IMR-90 (cell line): ENCODE measurements around the gene ITGA3. TPM values are rescaled to one million over a fixed set of nuclear protein-coding genes. Genes with fewer than 3 reads are reported as not detected.

ENCODE experiments used
- ATAC-seq: fragments of 200-7000 bp; cut with Tn5 transposase; 2 replicates; pipeline ENCODE4 v1.9.1; 2020; ENCODE audit warnings: low read depth, mild to moderate bottlenecking, moderate library complexity
- BruUV-seq: library from RNA; stranded (reverse); fragments of 400-500 nt; replicated peaks from 2 replicates; lab custom pipeline; 2021; lab: Mats Ljungman, UMichigan
- CTCF ChIA-PET: fragments of 300-600 bp; formaldehyde crosslinking; extraction: SDS; loops from one replicate; lab custom pipeline; 2021; ENCODE audit warnings: antibody characterized with exemption; lab: Yijun Ruan, JAX
- POLR2A ChIA-PET: fragments of 300-600 bp; sonication (Branson Sonifier 250); formaldehyde crosslinking; loops from one replicate; lab custom pipeline; 2022; ENCODE audit warnings: antibody characterized with exemption; ENCODE audit not compliant: unreplicated experiment; lab: Charles Lee
- DNase-seq: peaks from one replicate; pipeline ENCODE4 v3.0.0; 2013
- H2AFZ ChIP-seq: replicated peaks from 2 replicates; pipeline ENCODE3; 2013; ENCODE audit warnings: low read length, mild to moderate bottlenecking; ENCODE audit not compliant: poor library complexity
- H2AK5ac ChIP-seq: 2 replicates; pipeline ENCODE4 v1.6.1; 2013; ENCODE audit warnings: low read depth, low read length, inconsistent platforms
- H2AK9ac ChIP-seq: replicated peaks from 2 replicates; pipeline ENCODE3; 2013; ENCODE audit warnings: mild to moderate bottlenecking, low read depth, low read length, moderate library complexity; ENCODE audit not compliant: poor library complexity
- H2BK120ac ChIP-seq: 2 replicates; pipeline ENCODE4 v1.6.1; 2013; ENCODE audit warnings: low read depth, low read length, inconsistent platforms
- H2BK15ac ChIP-seq: 3 replicates; pipeline ENCODE4 v1.6.1; 2013; ENCODE audit warnings: low read depth, low read length, inconsistent platforms
- H2BK20ac ChIP-seq: 2 replicates; pipeline ENCODE4 v1.6.1; 2013; ENCODE audit warnings: low read depth, mild to moderate bottlenecking, inconsistent platforms, low read length, moderate library complexity
- H2BK5ac ChIP-seq: 2 replicates; pipeline ENCODE4 v1.6.1; 2013; ENCODE audit warnings: mild to moderate bottlenecking, low read depth, low read length, inconsistent platforms; ENCODE audit not compliant: poor library complexity, severe bottlenecking
- H3K14ac ChIP-seq: replicated peaks from 2 replicates; pipeline ENCODE4 v1.6.1; 2013; ENCODE audit warnings: low read depth, low read length, inconsistent platforms
- H3K18ac ChIP-seq: 2 replicates; pipeline ENCODE4 v1.6.1; 2013; ENCODE audit warnings: low read depth, low read length, control low read depth
- H3K23ac ChIP-seq: 2 replicates; pipeline ENCODE4 v1.6.1; 2013; ENCODE audit warnings: low read depth, low read length, inconsistent platforms
- H3K27ac ChIP-seq: 2 replicates; pipeline ENCODE4 v1.5.1; 2013; ENCODE audit warnings: mild to moderate bottlenecking, control low read depth, low read length; ENCODE audit not compliant: insufficient read depth
- H3K27me3 ChIP-seq: 2 replicates; pipeline ENCODE4 v1.6.1; 2013; ENCODE audit warnings: low read length; ENCODE audit not compliant: control insufficient read depth, insufficient read depth
- H3K36me3 ChIP-seq: 2 replicates; pipeline ENCODE4 v1.6.1; 2013; ENCODE audit warnings: low read length, mixed read lengths; ENCODE audit not compliant: control insufficient read depth, insufficient read depth
- H3K4ac ChIP-seq: 2 replicates; pipeline ENCODE4 v1.6.1; 2013; ENCODE audit warnings: low read depth, low read length, inconsistent platforms
- H3K4me1 ChIP-seq: 2 replicates; pipeline ENCODE4 v1.6.1; 2013; ENCODE audit warnings: low read length, mixed read lengths; ENCODE audit not compliant: control insufficient read depth, insufficient read depth
- H3K4me2 ChIP-seq: 2 replicates; pipeline ENCODE4 v1.6.1; 2013; ENCODE audit warnings: low read depth, mild to moderate bottlenecking, control low read depth, low read length, moderate library complexity
- H3K4me3 ChIP-seq: 2 replicates; pipeline ENCODE4 v1.5.1; 2013; ENCODE audit warnings: low read depth, mild to moderate bottlenecking, control low read depth, low read length, moderate library complexity; ENCODE audit not compliant: insufficient read depth
- H3K56ac ChIP-seq: 2 replicates; pipeline ENCODE4 v1.6.1; 2013; ENCODE audit warnings: low read length, inconsistent platforms; ENCODE audit not compliant: insufficient read depth; ENCODE audit errors: extremely low read depth
- H3K79me1 ChIP-seq, 2 experiments: 2 replicates each; pipeline ENCODE4 v1.6.1; 2013; ENCODE audit warnings: low read length in 2 of 2, inconsistent platforms in 1 of 2, low read depth in 1 of 2
- H3K9ac ChIP-seq: 2 replicates; pipeline ENCODE4 v1.6.1; 2013; ENCODE audit warnings: low read depth, low read length, control low read depth
- H3K9me1 ChIP-seq: 2 replicates; pipeline ENCODE4 v1.6.1; 2013; ENCODE audit warnings: low read length, inconsistent platforms; ENCODE audit not compliant: insufficient read depth
- H3K9me3 ChIP-seq: 2 replicates; pipeline ENCODE4 v1.6.1; 2013; ENCODE audit warnings: low read length; ENCODE audit not compliant: control insufficient read depth, insufficient read depth
- H4K20me1 ChIP-seq: 2 replicates; pipeline ENCODE4 v1.6.1; 2013; ENCODE audit warnings: low read length, inconsistent platforms; ENCODE audit not compliant: insufficient read depth
- H4K5ac ChIP-seq: 2 replicates; pipeline ENCODE4 v1.6.1; 2013; ENCODE audit warnings: mild to moderate bottlenecking, low read depth, low read length, control low read depth
- H4K8ac ChIP-seq, 2 experiments: 2 replicates each; pipeline ENCODE4 v1.6.1; 2013; ENCODE audit warnings: low read depth in 2 of 2, low read length in 2 of 2, control low read depth in 1 of 2, inconsistent platforms in 1 of 2
- H4K91ac ChIP-seq: 2 replicates; pipeline ENCODE4 v1.6.1; 2013; ENCODE audit warnings: low read depth, low read length, inconsistent platforms; ENCODE audit not compliant: insufficient read depth
- BHLHE40 ChIP-seq: fragments of 150-350 bp; IDR thresholded peaks from 2 replicates; pipeline ENCODE4 v1.6.1; 2016; ENCODE audit warnings: mild to moderate bottlenecking, low read depth, low read length
- CEBPB ChIP-seq: IDR thresholded peaks from 2 replicates; pipeline ENCODE4 v1.6.1; 2012; ENCODE audit warnings: low read depth, low read length, improper control_type of control experiment
- CHD1 ChIP-seq: IDR thresholded peaks from 2 replicates; pipeline ENCODE4 v1.6.1; 2012; ENCODE audit warnings: low read depth, low read length, improper control_type of control experiment
- FOS ChIP-seq: fragments of 150-350 bp; IDR thresholded peaks from 2 replicates; pipeline ENCODE4 v1.6.1; 2016; ENCODE audit warnings: low read depth, low read length
- MAFK ChIP-seq: IDR thresholded peaks from 2 replicates; pipeline ENCODE4 v1.6.1; 2012; ENCODE audit warnings: low read depth, low read length, improper control_type of control experiment
- POLR2A ChIP-seq: IDR thresholded peaks from 2 replicates; pipeline ENCODE4 v1.6.1; 2012; ENCODE audit warnings: mild to moderate bottlenecking, low read depth, low read length
- RAD21 ChIP-seq: IDR thresholded peaks from 2 replicates; pipeline ENCODE4 v1.6.1; 2012; ENCODE audit warnings: low read length, improper control_type of control experiment
- RCOR1 ChIP-seq: IDR thresholded peaks from 2 replicates; pipeline ENCODE4 v1.6.1; 2012; ENCODE audit warnings: mild to moderate bottlenecking, low read length, improper control_type of control experiment; ENCODE audit not compliant: insufficient replicate concordance
- RFX5 ChIP-seq: IDR thresholded peaks from 2 replicates; pipeline ENCODE4 v1.8.0; 2012; ENCODE audit warnings: low read depth, mild to moderate bottlenecking, low read length, moderate library complexity
- SMC3 ChIP-seq: fragments of 150-350 bp; IDR thresholded peaks from 2 replicates; pipeline ENCODE4 v1.6.1; 2016; ENCODE audit warnings: low read depth, mild to moderate bottlenecking, antibody characterized with exemption, low read length, moderate library complexity
- WGBS, 2 experiments: methylation state at CpG; one replicate each; pipeline versions ENCODE4 v1.1.5 to v1.1.7; 2013; ENCODE audit warnings: missing lambda C conversion rate in 2 of 2; ENCODE audit not compliant: insufficient read length in 1 of 2; ENCODE audit errors: extremely low coverage in 2 of 2; 5-methylcytosine and 5-hydroxymethylcytosine counted together
- dilution Hi-C: fragments of 300-500 bp; cut with HindIII; formaldehyde crosslinking; loops from one replicate; pipeline ENCODE4 v1.14.3; 2018; ENCODE audit warnings: low sequenced_read_pairs; ENCODE audit not compliant: unreplicated experiment
- in situ Hi-C: fragments of 300-500 bp; cut with MboI; formaldehyde crosslinking; loops from 3 replicates; pipeline ENCODE4 v1.14.3; 2019; ENCODE audit warnings: low sequenced_read_pairs, inconsistent platforms, mixed read lengths
- intact Hi-C: fragments of 100-400 bp; cut with micrococcal nuclease; formaldehyde crosslinking; loops from 2 replicates; pipeline ENCODE4 v1.10.0; 2022
- polyA plus RNA-seq, 3 experiments: library from polyadenylated mRNA; depleted of rRNA; stranded (reverse); fragments of >200 nt; gene quantifications; 2 replicates each; pipeline ENCODE4 v1.2.3, GENCODE V29; 2012; ENCODE audit warnings: low replicate concordance in 1 of 3
- total RNA-seq: library from RNA; depleted of rRNA; stranded (reverse); fragments of >200 nt; gene quantifications from 2 replicates; pipeline ENCODE4 v1.2.3, GENCODE V29; 2012
- TF ChIP-seq, protein P1 (sequence below): conservative IDR thresholded peaks from 2 replicates; pipeline ENCODE4 v1.5.1; 2012; ENCODE audit warnings: mild to moderate bottlenecking, low read depth, low read length, improper control_type of control experiment
- TF ChIP-seq, protein P2 (sequence below): fragments of 150-350 bp; IDR thresholded peaks from 2 replicates; pipeline ENCODE4 v1.6.1; 2016; ENCODE audit warnings: low read depth, mild to moderate bottlenecking, low read length, moderate library complexity, borderline replicate concordance

ITGA3 gene
- total and polyA plus RNA-seq, 2 of the 4 experiments (the other 2 are of a cell fraction): 78.0 to 202 TPM

DNA sequence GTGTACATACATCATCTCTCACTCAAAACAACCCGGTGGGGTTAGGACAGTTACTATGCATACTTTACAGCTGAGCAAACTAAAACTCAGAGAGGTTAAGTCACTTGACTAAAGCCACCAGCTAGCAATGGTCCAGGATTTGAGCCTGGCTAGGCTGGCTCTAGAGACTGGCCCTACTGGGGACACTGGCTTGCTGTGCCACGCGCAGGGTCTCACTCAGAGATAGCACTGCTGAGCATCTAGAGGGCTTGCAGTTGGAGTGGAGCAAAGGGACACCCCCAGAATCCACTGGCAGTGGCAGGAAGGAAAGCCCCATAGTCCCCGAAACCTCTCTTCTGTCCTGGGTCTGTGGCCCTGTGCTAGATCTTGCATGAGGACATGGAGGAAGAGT lies 62.9 kb downstream of the ITGA3 start:
- Histone ChIP-seq H3K9ac (no peak overlapping the region), H3K9me1 (peaks cover 11% of the 10 kb centered on the region), H2AK9ac (no peak overlapping the region), H4K20me1 (no peaks in the 10 kb centered on the region), H3K4me3 (no peak overlapping the region), H3K27me3 (no peaks in the 10 kb centered on the region), H4K8ac (no peak overlapping the region), H3K9me3 (no peaks in the 10 kb centered on the region), H3K18ac (no peak overlapping the region), H3K36me3 (peaks cover 11% of the 10 kb centered on the region; the same call in 1 of the 2 replicates), H3K4ac (0 out of 2 replicates have a peak overlapping the region, but pooled peaks have one; percentile 9), H3K23ac (no peak overlapping the region), H4K5ac (no peak overlapping the region), H3K79me1 (peaks cover 0 to 3% of the 10 kb centered on the region in 2 experiments; a peak in 1 of 4 replicates), H3K4me2 (no peak overlapping the region), H2AK5ac (no peak overlapping the region), H3K56ac (no peak overlapping the region), H4K91ac (no peak overlapping the region), H3K4me1 (peaks cover 7% of the 10 kb centered on the region), H3K27ac (no peak overlapping the region), H2BK5ac (no peak overlapping the region), H3K14ac (0 out of 2 replicates have a peak overlapping the region, but pooled peaks have one; percentile 16), H2BK120ac (no peak overlapping the region), H2BK20ac (no peak overlapping the region), H2AFZ (no peak overlapping the region), H2BK15ac (no peak overlapping the region)
- CTCF ChIA-PET: no interaction called here
- dilution Hi-C loops (no loop called here), in situ Hi-C loops (no loop called here), intact Hi-C loops (no loop called here)
- WGBS, 2 experiments: 100% methylated on average over 1 of the region's 4 CpGs; no CpG with 5 or more reads in 1 of the 2 experiments
- no TSS peak for BruUV-seq
- no peak for DNase-seq
- POLR2A ChIA-PET: no interaction called here
- TF ChIP-seq CEBPB: no peak
- TF ChIP-seq SMC3: no peak
- no peak for TF ChIP-seq BHLHE40
- no peak for TF ChIP-seq FOS
- no peak for TF ChIP-seq CHD1
- TF ChIP-seq, protein P1, sequence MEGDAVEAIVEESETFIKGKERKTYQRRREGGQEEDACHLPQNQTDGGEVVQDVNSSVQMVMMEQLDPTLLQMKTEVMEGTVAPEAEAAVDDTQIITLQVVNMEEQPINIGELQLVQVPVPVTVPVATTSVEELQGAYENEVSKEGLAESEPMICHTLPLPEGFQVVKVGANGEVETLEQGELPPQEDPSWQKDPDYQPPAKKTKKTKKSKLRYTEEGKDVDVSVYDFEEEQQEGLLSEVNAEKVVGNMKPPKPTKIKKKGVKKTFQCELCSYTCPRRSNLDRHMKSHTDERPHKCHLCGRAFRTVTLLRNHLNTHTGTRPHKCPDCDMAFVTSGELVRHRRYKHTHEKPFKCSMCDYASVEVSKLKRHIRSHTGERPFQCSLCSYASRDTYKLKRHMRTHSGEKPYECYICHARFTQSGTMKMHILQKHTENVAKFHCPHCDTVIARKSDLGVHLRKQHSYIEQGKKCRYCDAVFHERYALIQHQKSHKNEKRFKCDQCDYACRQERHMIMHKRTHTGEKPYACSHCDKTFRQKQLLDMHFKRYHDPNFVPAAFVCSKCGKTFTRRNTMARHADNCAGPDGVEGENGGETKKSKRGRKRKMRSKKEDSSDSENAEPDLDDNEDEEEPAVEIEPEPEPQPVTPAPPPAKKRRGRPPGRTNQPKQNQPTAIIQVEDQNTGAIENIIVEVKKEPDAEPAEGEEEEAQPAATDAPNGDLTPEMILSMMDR: no peak
- TF ChIP-seq RFX5: no peak
- TF ChIP-seq RAD21: no peak
- no peak for TF ChIP-seq MAFK
- TF ChIP-seq, protein P2, sequence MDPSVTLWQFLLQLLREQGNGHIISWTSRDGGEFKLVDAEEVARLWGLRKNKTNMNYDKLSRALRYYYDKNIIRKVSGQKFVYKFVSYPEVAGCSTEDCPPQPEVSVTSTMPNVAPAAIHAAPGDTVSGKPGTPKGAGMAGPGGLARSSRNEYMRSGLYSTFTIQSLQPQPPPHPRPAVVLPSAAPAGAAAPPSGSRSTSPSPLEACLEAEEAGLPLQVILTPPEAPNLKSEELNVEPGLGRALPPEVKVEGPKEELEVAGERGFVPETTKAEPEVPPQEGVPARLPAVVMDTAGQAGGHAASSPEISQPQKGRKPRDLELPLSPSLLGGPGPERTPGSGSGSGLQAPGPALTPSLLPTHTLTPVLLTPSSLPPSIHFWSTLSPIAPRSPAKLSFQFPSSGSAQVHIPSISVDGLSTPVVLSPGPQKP: no peak
- no peak for TF ChIP-seq RCOR1
- TF ChIP-seq POLR2A: no peak
- ATAC-seq: no peak; the same call in 1 of the 2 replicates
